Measurements from ENCODE around the gene ENTPD8.
"Not testable (repeated sequence)": the region's sequence is repeated elsewhere in the genome, so short reads cannot be mapped to it uniquely, and the experiment has no call there.

Gene ENTPD8

DNA sequence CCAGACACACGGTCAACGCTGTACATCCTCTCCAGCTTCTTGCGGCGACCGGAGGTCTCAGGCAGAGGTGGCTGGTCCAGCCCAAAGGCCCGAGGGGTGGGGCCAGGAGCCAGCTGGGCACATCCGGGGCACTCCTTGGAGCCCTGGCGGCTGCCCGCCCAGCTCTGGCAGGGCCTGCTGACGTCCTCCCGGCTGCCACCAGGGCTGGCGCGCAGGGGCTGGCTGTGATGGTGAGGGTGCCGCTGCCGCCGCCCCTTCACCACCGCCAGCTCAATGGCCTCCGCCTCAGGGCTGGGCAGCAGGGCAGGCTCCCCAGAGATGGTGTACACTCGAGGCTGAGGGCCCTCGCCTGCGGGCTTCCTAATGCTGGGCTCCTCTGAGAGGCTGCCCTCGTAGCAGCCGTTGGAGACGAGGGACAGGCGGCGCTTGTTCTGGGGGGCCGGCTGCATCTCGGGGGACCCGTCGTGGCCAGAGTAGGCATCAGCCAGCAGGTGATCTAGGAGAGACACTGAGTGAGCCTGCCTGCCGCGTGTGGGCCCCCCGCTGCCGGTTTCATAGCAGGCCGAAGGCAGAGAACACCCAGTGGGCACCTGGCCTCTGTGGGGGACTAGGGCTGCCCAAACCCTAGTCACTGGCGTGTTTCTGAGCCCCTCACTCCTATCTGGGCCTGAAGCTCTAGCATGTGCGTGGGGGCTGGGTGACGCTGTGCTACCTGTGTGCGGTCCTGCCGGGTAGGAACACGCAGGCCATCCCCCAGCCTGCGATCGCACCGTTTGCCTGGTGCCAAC is 16.4 kb upstream of the ENTPD8 start:
- DNase-seq: no peak

GRCh38 chr9:137456864-137457405 is 15.8 kb upstream of the ENTPD8 start:
- no peak for DNase-seq

DNA sequence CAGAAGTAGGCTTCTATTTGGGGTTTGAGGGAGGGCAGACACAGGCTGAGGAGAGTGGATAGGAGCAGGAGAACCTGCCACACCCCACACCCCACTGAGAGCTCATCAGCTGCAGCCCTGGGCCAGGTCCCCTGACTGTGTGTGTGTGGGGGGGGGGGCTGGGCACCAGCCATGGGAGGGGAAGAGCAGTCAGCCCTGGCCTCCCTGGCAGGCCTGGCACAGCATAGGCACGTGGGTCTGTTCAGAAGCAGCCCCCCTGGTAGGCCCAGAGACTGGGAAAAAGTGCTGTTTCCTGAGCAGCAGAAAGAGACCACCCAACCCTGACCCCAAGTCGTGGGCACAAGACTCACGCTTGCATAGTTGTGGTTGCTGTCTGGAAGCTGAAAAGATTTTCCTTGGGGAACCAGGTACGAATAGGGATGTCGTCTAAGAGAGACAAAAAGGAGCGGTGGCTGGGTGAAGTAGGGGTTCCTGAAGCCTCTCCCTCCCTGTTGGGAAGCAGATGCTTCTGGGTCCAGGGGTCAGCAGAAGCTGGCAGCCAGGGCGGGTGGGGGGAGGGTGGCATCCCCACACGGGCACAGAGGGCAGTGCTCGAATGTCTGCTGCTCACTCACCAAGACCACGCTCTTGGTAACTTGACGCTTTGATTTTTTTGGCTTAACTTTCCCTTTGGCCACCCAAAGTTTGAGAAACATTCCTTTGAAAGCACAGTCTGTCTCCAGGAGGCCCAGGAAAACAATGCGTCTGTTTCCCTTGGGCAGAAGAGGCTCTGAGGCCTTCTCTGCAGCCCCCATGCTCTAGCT is 15.1 kb upstream of the ENTPD8 start:
- no peak for DNase-seq

DNA sequence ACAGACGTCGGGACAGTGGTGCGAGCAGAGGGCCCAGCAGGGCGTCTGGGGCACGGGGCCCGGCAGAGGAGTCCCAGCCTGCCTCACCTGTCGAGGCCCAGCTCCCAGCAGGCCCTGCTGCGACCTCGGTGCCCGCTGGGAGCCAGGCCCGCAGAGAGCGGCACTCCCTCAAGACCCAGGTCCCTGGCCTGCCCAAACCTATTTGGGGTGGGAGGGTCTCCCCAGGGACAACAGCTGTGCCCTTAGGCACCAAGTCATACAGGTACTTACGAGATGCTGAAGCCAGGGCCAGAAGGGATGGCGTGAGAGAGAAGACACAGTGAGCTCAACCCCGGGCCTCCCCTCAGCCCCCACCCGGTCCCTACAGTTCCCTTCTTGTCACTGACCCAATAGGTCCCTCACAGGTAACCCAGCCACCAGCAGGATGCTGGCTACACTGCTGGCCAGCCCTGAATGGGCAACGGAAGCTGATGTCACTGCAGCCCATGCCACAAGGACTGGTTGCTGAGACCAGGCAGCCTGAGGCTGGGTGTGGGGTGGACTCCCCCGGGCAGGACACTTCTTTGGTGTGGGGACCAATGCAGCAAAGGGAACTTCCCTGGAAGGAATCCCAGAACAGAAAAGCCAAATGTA is 14.3 kb upstream of the ENTPD8 start:
- no peak for DNase-seq

DNA sequence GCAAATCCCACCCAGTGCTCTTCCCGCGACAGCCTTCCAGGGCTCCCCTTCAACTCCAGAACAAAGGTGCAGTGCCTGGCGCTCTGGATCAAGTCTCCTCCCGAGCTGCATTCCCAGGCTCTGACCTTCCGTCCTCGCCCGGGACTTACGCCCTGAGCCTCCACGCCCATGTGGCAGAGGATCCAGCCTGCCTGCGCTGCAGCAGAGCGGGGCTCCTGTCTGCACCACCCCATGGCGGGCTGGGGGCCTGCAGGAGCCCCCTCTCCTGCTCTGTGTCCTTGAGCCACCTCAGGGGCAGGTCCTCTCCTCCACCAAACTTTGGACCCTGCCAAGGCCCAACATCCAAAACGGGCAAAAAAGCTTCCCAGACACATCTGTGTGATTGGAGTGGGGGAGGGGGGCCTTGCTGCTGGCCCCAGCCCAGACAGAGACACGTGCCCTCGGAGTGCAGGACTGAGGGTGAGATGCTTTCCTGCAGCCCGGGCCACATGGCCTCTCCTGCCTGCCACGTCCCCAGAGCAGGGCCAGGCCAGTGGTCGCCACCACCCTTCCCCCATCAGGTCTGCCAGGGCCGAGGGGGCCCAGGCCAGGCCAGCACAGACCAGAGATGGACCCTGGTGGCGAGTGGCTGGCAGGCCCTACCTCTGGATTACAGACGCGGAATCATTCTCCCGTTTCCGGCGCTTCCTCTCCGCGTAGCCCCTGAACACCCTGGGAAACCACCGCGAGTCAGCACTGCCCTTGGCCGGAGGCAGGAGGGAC is 13.6 kb upstream of the ENTPD8 start:
- no peak for DNase-seq

GRCh38 chr9:137454145-137454596 is 13.0 kb upstream of the ENTPD8 start:
- no peak for DNase-seq

GRCh38 chr9:137453643-137454081 is 12.5 kb upstream of the ENTPD8 start:
- no peak for DNase-seq

DNA sequence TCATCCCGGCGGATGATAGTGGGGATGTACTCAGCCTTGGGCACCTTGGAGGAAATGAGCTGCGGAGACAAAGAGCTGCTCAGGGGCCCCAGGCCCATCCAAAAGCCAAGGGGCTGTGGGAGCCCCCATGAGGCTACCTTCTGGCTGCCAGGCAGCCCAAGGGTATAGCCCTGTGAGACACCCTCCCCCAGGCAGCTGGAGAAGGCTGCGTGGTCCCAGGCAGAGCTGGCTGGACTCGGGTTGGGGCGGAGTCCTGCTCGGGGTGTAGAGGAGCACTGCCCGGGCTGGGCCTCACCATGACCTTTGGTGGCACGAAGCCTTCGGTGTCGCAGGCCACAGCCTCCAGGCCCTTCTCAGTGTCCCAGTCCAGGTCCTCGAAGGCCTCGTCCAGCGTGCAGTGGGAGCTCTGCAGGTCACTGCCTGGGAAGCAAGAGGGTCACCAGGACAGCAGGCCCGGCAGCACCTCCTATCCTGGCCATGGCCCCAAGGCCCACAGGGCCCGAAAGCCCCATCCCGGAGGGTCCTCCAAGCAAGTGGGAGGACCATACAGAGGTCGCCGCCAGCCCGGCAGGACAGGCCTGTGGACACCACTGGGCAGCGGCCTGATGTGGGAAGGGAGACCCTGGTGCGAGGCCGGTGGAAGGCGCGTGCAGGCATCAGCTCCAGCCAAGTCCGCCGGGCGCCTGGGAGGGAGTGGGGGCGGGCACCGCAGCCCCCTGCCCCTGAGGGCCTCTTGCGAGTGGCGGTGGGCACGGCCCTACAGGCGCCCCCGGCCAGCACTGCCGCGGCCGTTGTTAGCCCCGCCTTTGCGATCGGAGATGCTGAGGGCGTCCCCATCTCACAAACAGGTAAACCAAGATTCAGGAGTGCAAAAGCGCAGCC is 11.8 kb upstream of the ENTPD8 start:
- no peak for DNase-seq

GRCh38 chr9:137452006-137452760 is 11.0 kb upstream of the ENTPD8 start:
- no peak for DNase-seq

GRCh38 chr9:137451264-137452005 is 10.3 kb upstream of the ENTPD8 start:
- not testable (repeated sequence) for DNase-seq

DNA sequence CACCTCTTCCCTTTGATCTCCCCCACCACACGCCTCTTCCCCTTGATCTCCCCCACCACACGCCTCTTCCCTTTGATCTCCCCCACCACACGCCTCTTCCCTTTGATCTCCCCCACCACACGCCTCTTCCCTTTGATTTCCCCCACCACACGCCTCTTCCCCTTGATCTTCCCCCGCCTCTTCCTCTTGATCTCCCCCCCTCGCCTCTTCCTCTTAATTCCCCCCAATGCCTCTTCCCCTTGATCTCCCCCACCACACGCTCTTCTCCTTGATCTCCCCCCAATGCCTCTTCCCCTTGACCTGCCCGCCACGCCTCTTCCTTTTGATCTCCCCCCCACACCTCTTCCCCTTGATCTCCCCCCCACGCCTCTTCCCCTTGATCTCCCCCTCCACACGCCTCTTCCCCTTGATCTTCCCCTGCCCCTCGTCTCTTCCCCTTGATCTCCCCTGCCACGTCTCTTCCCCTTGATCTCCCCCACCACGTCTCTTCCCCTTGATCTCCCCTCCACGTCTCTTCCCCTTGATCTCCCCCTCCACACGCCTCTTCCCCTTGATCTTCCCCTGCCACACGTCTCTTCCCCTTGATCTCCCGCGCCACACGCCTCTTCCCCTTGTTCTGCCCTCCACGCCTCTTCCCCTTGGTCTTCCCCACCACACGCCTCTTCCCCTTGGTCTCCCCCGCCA is 9.5 kb upstream of the ENTPD8 start:
- not testable (repeated sequence) for DNase-seq

DNA sequence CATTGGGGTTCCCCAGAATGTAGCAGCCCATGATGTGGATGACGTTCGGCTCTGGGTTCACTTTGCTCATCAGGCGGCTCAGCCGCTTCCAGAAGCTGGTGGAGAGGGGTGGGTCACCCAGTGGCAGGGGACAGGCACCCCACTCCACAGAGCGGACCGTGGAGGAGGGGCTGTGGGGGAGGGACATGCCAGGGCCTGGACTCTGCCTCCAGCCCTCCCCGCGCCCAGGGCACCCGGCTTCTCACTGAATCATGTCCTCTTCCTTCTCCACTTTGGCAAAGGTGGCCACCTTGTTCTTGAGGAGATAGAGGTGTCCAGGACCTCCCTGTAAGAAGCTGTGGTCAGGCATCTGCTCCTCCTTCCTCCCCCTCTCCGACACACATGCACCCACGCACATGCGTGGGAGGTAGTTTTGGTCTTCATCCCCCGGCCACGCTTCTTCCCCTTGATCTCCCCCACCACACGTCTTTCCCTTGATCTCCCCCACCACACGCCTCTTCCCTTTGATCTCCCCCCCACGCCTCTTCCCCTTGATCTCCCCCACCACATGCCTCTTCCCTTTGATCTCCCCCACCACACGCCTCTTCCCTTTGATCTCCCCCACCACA is 8.9 kb upstream of the ENTPD8 start:
- DNase-seq: no peak

DNA sequence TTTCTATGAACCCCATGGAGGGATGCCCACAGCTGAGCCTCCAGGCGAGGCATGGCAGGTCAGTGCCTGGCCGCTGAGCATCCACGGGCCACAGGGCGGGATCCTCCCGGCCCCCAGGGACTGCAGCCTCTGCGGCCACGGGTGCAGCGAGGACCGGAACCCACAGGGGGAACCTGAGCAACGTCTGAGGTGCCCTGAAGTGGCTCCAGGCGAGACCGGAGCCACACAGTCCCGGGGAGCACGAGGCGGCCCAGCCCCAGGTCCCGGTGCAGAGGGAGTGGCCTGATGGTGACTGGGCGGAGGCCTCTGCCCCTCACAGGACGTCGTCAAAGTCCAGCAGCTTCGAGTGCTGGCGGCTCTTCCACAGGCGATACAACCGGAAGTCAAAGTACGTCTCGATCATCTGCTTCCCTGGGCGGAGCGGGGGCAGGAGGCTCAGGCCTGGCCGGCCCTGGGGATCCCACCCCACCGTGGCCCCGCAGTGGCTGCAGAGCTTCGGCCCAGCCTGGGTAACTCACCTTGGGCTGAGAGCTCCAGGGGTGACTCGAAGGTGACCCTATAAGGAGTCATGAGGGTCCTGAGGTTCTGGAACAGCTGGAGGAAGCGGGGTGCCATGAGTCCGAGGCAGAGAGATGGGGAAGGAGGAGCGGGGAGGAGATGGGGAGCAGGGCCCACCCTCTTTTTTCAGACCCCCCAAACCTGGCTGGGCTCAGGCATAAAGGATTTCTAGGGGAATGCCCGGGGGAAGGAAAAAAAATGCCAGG is 8.1 kb upstream of the ENTPD8 start:
- no peak for DNase-seq

DNA sequence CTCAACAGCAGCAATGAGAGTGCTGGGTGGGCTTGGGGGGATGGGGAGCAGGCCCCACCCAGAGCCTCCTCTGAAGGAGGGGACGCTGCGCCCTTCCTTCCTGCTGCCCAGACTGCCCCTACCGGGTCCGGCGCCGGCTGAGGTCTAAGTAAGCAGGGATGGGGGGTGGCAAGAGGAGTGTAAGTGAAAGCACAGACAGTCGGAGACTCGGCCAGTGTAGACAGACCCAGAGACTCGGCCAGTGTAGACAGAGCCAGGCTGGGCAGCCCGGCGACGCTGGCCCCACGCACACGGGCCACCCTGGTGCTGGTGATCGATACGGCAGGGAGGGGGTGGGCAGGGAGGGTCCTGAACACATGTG is 7.4 kb upstream of the ENTPD8 start:
- no peak for DNase-seq

- no peak for DNase-seq
Observed at GRCh38 chr9:137447722-137448601, 6.8 kb upstream of the ENTPD8 start.

DNA sequence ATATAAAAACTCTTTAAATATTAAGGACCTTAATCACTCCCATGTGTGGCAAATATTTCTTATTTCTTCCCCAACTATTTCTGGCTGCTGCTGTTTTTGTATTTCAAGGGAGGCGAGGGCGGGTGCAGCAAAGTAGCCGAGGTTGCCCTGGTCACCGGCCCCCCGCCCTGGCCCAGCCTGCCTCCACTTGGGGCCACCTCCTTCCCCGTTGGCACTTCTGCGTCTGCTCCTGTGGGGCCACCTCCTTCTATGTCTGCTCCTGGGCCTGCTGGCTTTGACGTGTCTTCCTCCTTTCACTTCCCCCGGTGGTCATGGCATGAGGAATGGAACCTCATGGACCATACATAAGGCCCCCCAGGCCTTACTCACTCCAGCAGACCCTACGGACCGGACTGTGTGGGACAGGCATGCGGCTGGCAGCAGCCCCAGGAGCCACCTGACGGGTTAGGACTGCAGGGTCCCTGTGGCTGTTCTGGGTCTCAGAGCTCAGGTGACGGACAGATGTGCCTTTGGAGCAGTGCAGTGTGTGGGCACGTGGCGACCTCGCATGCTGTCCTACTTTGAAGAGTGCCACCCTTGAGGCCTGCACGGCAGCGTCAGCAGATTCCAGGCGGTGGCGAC is 5.8 kb upstream of the ENTPD8 start:
- no peak for DNase-seq

Measured in cortex of kidney (tissue), 1 donor.